CD4-positive, alpha-beta T cell (primary cell): ENCODE measurements around the gene HPCAL1. TPM values are rescaled to one million over a fixed set of nuclear protein-coding genes. Genes with fewer than 3 reads are reported as not detected.

Experiments
- ATAC-seq: fragments of 200-7000 bp; cut with Tn5 transposase; one replicate; pipeline ENCODE4 v1.10.0; 2022; ENCODE audit warnings: mild to moderate bottlenecking; ENCODE audit not compliant: poor library complexity
- CTCF ChIA-PET: fragments of 350-600 bp; sonication (Branson Sonifier 250); formaldehyde crosslinking; loops from one replicate; lab custom pipeline; 2021; ENCODE audit warnings: antibody characterized with exemption, inconsistent platforms; lab: Charles Lee
- POLR2A ChIA-PET: fragments of 350-600 bp; sonication (Branson Sonifier 250); formaldehyde crosslinking; loops from one replicate; lab custom pipeline; 2021; ENCODE audit warnings: antibody characterized with exemption, inconsistent platforms; lab: Charles Lee
- DNase-seq, 14 experiments: peaks; one replicate each; pipeline ENCODE4 v3.0.0-alpha.2; 2013 to 2020; ENCODE audit warnings: mixed read lengths in 2 of 14
- H3K27ac ChIP-seq, 2 donors: one replicate each; pipeline versions ENCODE4 v1.5.1 to v1.7.0; 2013; ENCODE audit warnings: low read length in 2 of 2, low read depth in 1 of 2, mild to moderate bottlenecking in 1 of 2
- H3K27me3 ChIP-seq, 2 experiments: 1 replicate in 1 of 2; 2 replicates in 1 of 2; pipeline versions ENCODE4 v1.6.1 to v1.7.0; 2013; ENCODE audit warnings: low read length in 2 of 2, control low read depth in 1 of 2, mild to moderate bottlenecking in 1 of 2, moderate library complexity in 1 of 2; ENCODE audit not compliant: insufficient read depth in 2 of 2, control insufficient read depth in 1 of 2
- H3K36me3 ChIP-seq: one replicate; pipeline ENCODE4 v1.6.1; 2013; ENCODE audit warnings: low read length, control low read depth; ENCODE audit not compliant: insufficient read depth
- H3K4me1 ChIP-seq: one replicate; pipeline ENCODE4 v1.6.1; 2013; ENCODE audit warnings: low read length, control low read depth; ENCODE audit not compliant: insufficient read depth
- H3K4me3 ChIP-seq: one replicate; pipeline ENCODE4 v1.5.1; 2013; ENCODE audit warnings: mild to moderate bottlenecking, low read length, moderate library complexity
- H3K9me3 ChIP-seq, 2 experiments: 1 replicate in 1 of 2; 2 replicates in 1 of 2; pipeline versions ENCODE4 v1.6.1 to v1.7.0; 2013; ENCODE audit warnings: low read length in 2 of 2, mild to moderate bottlenecking in 2 of 2, control low read depth in 1 of 2, moderate library complexity in 1 of 2; ENCODE audit not compliant: control insufficient read depth in 1 of 2, insufficient read depth in 1 of 2
- H3K27ac Mint-ChIP-seq: one replicate; pipeline ENCODE4 v1.8.0; 2020; ENCODE audit warnings: mixed read lengths
- H3K27me3 Mint-ChIP-seq: one replicate; pipeline ENCODE4 v1.8.0; 2021; ENCODE audit warnings: mixed read lengths
- H3K36me3 Mint-ChIP-seq: one replicate; pipeline ENCODE4 v1.8.0; 2021; ENCODE audit warnings: low read depth, mixed read lengths
- H3K4me1 Mint-ChIP-seq: one replicate; pipeline ENCODE4 v1.8.0; 2021; ENCODE audit warnings: low read depth, mixed read lengths
- H3K4me3 Mint-ChIP-seq: one replicate; pipeline ENCODE4 v1.8.0; 2020; ENCODE audit warnings: mild to moderate bottlenecking, mixed read lengths
- H3K9me3 Mint-ChIP-seq: one replicate; pipeline ENCODE4 v1.8.0; 2020; ENCODE audit warnings: mixed read lengths
- CTCF ChIP-seq: fragments of 200-600 bp; IDR thresholded peaks from one replicate; pipeline ENCODE4 v1.8.0; 2022; ENCODE audit warnings: antibody characterized with exemption, mild to moderate bottlenecking
- intact Hi-C, 2 experiments: fragments of 100-400 bp; cut with DNase I in 1 of 2; cut with micrococcal nuclease in 1 of 2; formaldehyde crosslinking; loops; one replicate each; pipeline versions ENCODE4 v1.15.1 to v1.9.0; 2023 to 2025; cut with DNase I, micrococcal nuclease
- total RNA-seq, 174 experiments: library from RNA in 2 of 174; stranded (reverse) in 2 of 174; gene quantifications; one replicate each; pipeline ENCODE4 v1.2.3 and lab custom pipeline; 2021 to 2026

HPCAL1 gene
- total RNA-seq, 2 experiments from 2014 or later, result 24.9 to 27.9 TPM

DNA sequence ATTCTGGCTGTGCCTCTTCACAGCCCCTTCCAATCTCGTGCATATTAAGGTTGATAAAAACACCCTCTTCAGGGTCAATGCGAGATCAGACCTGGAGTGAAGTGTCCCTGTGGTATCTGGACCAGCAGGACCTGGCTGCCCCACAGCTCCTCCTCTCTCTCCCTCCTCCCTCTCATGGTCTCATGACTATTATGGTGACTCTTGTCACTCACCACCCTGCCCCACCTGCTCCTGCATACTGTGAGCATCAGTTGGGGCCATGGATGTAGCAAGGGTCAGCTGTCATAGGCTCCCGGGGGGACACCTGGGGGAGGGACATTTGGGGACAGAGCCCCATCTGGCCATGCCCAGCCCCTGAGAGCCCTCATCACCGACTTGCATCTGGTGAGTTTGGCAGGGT, 95.2 kb downstream of the HPCAL1 start:
- Histone ChIP-seq H3K4me3 (no peak overlapping the region), H3K4me1 (peaks cover 43% of the 10 kb centered on the region), H3K27ac (no peak overlapping the region), H3K36me3 (peaks cover 25% of the 10 kb centered on the region), H3K9me3 (peaks cover 0 to 8% of the 10 kb centered on the region in 2 experiments), H3K27me3 (no peaks in the 10 kb centered on the region)
- H3K27me3 Mint-ChIP-seq, result no peaks in the 10 kb centered on the region
- CTCF ChIA-PET, result interaction anchor here (0.9 kb wide), 1 partner anchor 11 kb away, joined by 3 read pairs; no protein-coding TSS in a partner anchor
- ATAC-seq (no peak), DNase-seq (no peak)
- peak overlapping the region; percentile 79 for H3K27ac Mint-ChIP-seq
- peaks cover 47% of the 10 kb centered on the region for H3K36me3 Mint-ChIP-seq
- no peaks in the 10 kb centered on the region for H3K9me3 Mint-ChIP-seq
- no peak overlapping the region for H3K4me3 Mint-ChIP-seq
- peaks cover 58% of the 10 kb centered on the region for H3K4me1 Mint-ChIP-seq
- POLR2A ChIA-PET, result no interaction called here
- no peak for TF ChIP-seq CTCF
- intact Hi-C loops, result no loop called here

- ChIA-PET CTCF (no interaction called here), POLR2A (no interaction called here)
- no peaks in the 10 kb centered on the region for H3K27me3 Mint-ChIP-seq
- H3K9me3 Mint-ChIP-seq, result no peaks in the 10 kb centered on the region
- intact Hi-C loops, result no loop called here
- no peak for TF ChIP-seq CTCF
- H3K36me3 ChIP-seq, result peaks cover 25% of the 10 kb centered on the region
- H3K9me3 ChIP-seq, result peaks cover 0 to 8% of the 10 kb centered on the region in 2 experiments
- no peaks in the 10 kb centered on the region for H3K27me3 ChIP-seq
- peak in 2 of 14 experiments; percentile 44 to 49 for DNase-seq
- no peak overlapping the region for H3K4me3 Mint-ChIP-seq
- peaks cover 56% of the 10 kb centered on the region for H3K4me1 Mint-ChIP-seq
- H3K4me1 ChIP-seq, result peaks cover 38% of the 10 kb centered on the region
- H3K4me3 ChIP-seq, result no peak overlapping the region
- H3K36me3 Mint-ChIP-seq, result peaks cover 48% of the 10 kb centered on the region
- H3K27ac ChIP-seq, result peak overlapping the region in 1 of 2 donors; percentile 13
- no peak for ATAC-seq
- H3K27ac Mint-ChIP-seq, result peak overlapping the region; percentile 79
Measured at GRCh38 chr2:10398496-10398895, 95.8 kb downstream of the HPCAL1 start.

DNA sequence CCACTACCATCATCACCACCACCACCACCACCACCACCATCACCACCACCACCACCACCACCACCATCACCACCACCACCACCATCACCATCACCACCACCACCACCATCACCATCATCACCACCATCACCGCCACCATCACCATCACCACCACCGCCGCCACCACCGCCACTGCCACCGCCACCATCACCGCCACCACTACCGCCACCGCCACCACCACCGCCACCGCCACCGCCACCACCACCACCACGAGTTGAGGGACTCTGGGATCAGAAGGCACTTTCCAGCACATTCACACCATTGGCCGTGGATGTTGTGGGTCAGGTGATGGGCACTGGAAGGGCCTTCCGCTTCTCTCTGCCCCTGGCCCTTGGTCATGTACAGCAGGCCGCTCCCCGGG, 96.7 kb downstream of the HPCAL1 start:
- no peak overlapping the region for H3K4me3 ChIP-seq
- no peak for ATAC-seq
- intact Hi-C loops, result no loop called here
- H3K9me3 ChIP-seq, result peaks cover 0 to 8% of the 10 kb centered on the region in 2 experiments
- H3K27me3 ChIP-seq, result no peaks in the 10 kb centered on the region
- H3K36me3 ChIP-seq, result peaks cover 33% of the 10 kb centered on the region
- POLR2A ChIA-PET, result no interaction called here
- no peaks in the 10 kb centered on the region for H3K9me3 Mint-ChIP-seq
- peak overlapping the region; percentile 13 to 65 for H3K27ac ChIP-seq
- H3K27me3 Mint-ChIP-seq, result no peaks in the 10 kb centered on the region
- H3K27ac Mint-ChIP-seq, result peak overlapping the region; percentile 86
- H3K4me1 ChIP-seq, result peaks cover 36% of the 10 kb centered on the region
- DNase-seq, result no peak
- peaks cover 58% of the 10 kb centered on the region for H3K4me1 Mint-ChIP-seq
- no peak overlapping the region for H3K4me3 Mint-ChIP-seq
- CTCF ChIA-PET, result no interaction called here
- peaks cover 57% of the 10 kb centered on the region for H3K36me3 Mint-ChIP-seq
- no peak for TF ChIP-seq CTCF
